ENCODE measurements around the gene LNPK.
"Not testable (repeated sequence)": the region's sequence is repeated elsewhere in the genome, so short reads cannot be mapped to it uniquely, and the experiment has no call there.

LNPK gene

GRCh38 chr2:176002688-176003210 is 682 bp upstream of the LNPK start:
- peak overlapping the region; percentile 97 for H3K4me3 ChIP-seq (ENCODE audit: low read depth, low read length)
- TF ChIP-seq, protein P1, sequence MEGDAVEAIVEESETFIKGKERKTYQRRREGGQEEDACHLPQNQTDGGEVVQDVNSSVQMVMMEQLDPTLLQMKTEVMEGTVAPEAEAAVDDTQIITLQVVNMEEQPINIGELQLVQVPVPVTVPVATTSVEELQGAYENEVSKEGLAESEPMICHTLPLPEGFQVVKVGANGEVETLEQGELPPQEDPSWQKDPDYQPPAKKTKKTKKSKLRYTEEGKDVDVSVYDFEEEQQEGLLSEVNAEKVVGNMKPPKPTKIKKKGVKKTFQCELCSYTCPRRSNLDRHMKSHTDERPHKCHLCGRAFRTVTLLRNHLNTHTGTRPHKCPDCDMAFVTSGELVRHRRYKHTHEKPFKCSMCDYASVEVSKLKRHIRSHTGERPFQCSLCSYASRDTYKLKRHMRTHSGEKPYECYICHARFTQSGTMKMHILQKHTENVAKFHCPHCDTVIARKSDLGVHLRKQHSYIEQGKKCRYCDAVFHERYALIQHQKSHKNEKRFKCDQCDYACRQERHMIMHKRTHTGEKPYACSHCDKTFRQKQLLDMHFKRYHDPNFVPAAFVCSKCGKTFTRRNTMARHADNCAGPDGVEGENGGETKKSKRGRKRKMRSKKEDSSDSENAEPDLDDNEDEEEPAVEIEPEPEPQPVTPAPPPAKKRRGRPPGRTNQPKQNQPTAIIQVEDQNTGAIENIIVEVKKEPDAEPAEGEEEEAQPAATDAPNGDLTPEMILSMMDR (IDR thresholded peaks at IDR 0.05; ENCODE audit: insufficient read depth, low read depth, low read length, missing control alignments) = no peak
- DNase-seq (ENCODE audit: low read depth) = peak; percentile 14

- peak; percentile 57 for DNase-seq (ENCODE audit: low read depth)
- TF ChIP-seq, protein P1 (IDR thresholded peaks at IDR 0.05; ENCODE audit: insufficient read depth, low read depth, low read length, missing control alignments) = no peak
- H3K4me3 ChIP-seq (ENCODE audit: low read depth, low read length) = peak overlapping the region; percentile 97
Observed at GRCh38 chr2:176001281-176001915, 669 bp downstream of the LNPK start.

DNA sequence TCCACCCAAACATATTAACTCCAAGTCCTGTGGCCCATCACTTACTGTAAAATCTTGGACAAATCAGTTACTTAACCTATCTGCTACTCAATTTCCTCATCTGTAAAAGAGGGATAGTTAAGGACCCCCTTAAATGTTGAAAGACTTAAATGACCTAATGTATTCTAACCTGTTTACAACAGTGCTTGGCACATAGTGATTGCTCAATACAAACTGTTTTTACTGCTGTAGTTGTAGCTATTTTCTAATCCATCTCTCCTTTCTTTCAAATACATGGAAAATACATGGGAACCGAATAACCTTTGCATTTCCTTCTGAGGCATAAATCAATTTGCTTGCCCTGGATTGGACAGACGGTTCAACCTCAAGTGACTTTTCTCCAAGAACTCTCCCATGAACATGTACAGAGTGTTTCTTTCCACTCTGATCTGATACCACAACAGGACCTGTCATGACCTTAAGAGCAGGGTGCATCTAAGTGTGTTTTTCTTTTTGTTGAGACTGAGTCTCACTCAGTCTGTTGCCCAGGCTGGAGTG is 2.7 kb downstream of the LNPK start:
- TF ChIP-seq, protein P1 (IDR thresholded peaks at IDR 0.05; ENCODE audit: insufficient read depth, low read depth, low read length, missing control alignments) = no peak
- H3K4me3 ChIP-seq (ENCODE audit: low read depth, low read length) = no peak overlapping the region
- DNase-seq (ENCODE audit: low read depth) = no peak

DNA sequence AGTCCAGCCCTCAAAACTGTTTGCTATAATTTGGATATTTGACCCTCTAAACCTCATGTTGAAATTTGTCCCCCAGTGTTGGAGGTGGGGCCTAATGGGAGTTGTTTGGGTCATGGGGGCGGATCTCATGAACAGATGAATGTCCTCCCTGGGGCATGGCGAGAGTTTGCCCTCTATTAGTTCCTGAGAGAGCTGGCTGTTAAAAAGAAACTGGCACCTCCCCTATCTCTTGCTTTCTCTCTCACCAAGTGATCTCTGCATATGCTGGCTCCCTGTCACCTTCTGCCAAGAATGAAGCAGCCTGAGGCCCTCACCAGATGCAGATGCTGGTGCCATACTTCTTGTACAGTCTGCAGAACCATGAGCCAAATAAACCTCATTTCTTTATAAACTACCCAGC is 12.0 kb downstream of the LNPK start:
- DNase-seq (ENCODE audit: low read depth) = no peak
- TF ChIP-seq, protein P1 (IDR thresholded peaks at IDR 0.05; ENCODE audit: insufficient read depth, low read depth, low read length, missing control alignments) = no peak
- no peak overlapping the region for H3K4me3 ChIP-seq (ENCODE audit: low read depth, low read length)

DNA sequence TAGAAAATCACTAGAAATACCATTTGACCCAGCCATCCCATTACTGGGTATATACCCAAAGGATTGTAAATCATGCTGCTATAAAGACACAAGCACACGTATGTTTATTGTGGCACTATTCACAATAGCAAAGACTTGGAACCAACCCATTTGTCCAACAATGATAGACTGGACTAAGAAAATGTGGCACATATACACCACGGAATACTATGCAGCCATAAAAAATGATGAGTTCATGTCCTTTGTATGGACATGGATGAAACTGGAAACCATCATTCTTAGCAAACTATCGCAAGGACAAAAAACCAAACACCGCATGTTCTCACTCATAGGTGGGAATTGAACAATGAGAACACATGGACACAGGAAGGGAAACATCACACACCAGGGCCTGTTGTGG is 14.9 kb downstream of the LNPK start:
- DNase-seq (ENCODE audit: low read depth); H3K4me3 ChIP-seq (ENCODE audit: low read depth, low read length): not testable (repeated sequence)

GRCh38 chr2:175984846-175985245 is 17.2 kb downstream of the LNPK start:
- H3K4me3 ChIP-seq (ENCODE audit: low read depth, low read length) = no peak overlapping the region
- TF ChIP-seq, protein P1 (IDR thresholded peaks at IDR 0.05; ENCODE audit: insufficient read depth, low read depth, low read length, missing control alignments) = no peak
- no peak for DNase-seq (ENCODE audit: low read depth)

DNA sequence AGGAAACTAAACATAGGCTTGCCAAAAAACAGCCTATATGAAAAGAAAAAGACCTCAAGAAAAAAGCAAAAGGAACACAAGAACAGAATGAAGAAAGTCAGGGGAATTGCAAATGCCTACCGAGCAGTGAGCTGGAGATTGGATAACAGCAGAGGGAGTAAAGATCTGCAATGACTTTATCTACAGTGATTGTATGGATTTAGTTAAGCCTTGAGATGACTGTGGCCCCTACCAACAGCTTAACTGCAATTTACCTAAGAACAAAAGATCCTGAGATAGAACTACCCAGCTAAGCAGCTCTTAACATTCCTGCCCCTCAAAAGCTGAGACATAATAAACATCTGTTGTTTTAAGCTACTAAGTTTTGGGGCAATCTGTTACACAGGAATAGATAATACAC is 20.5 kb downstream of the LNPK start:
- no peak overlapping the region for H3K4me3 ChIP-seq (ENCODE audit: low read depth, low read length)
- TF ChIP-seq, protein P1 (IDR thresholded peaks at IDR 0.05; ENCODE audit: insufficient read depth, low read depth, low read length, missing control alignments) = no peak
- no peak for DNase-seq (ENCODE audit: low read depth)
